OCI-LY3 (cell line): ENCODE data around the gene CHKB.

Source experiments
- CTCF ChIP-seq: fragments of 200-600, 300-600 bp; sonication (generic); IDR thresholded peaks from 2 replicates; pipeline ENCODE4 v1.5.1; 2014; ENCODE audit warnings: antibody characterized with exemption, low read length, low read depth
- EZH2phosphoT487 ChIP-seq: fragments of 200-600 bp; shearing (Covaris generic); IDR thresholded peaks from 2 replicates; pipeline ENCODE4 v1.6.1; 2018; ENCODE audit warnings: antibody characterized with exemption, mixed run types, low read depth

- TF ChIP-seq CTCF, result no peak
- no peak for TF ChIP-seq EZH2phosphoT487
Observed at GRCh38 chr22:50610581-50610980, 27.9 kb upstream of the CHKB start.
